HG03521 (cell line): ENCODE results near the gene C13orf46.
"Not testable (repeated sequence)": the region's sequence is repeated elsewhere in the genome, so short reads cannot be mapped to it uniquely, and the experiment has no call there.

ENCODE experiments used
- ATAC-seq: cut with Tn5 transposase; IDR thresholded peaks from one replicate; pipeline ENCODE4 v1.9.1; 2021; ENCODE audit warnings: mild to moderate bottlenecking, moderate library complexity; ENCODE audit not compliant: unreplicated experiment

Gene C13orf46

GRCh38 chr13:113995051-113995601, 21.2 kb upstream of the C13orf46 start:
- ATAC-seq = no peak

GRCh38 chr13:113992276-113993005, 18.6 kb upstream of the C13orf46 start:
- ATAC-seq = no peak

DNA sequence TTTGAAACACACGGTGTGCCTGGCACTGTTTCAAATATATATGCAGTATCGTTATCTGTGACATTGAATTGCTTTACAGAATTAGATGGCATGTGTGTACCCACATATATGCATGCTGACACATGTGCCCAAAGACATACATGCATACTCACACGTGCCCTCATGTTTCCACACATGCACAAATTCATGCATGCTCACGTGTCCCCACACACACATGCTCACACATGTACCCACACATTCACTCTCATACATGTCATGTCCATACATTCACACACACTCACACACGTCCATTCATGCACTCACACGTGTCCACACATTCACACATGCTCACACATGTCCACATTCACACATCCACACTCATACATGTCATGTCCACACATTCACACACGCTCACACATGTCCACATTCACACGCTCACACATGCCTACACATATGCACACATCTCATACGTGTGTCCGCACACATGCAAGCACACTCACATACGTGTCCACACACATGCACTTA, 17.9 kb upstream of the C13orf46 start:
- no peak for ATAC-seq

GRCh38 chr13:113991191-113991669, 17.4 kb upstream of the C13orf46 start:
- no peak for ATAC-seq

GRCh38 chr13:113990321-113990837, 16.5 kb upstream of the C13orf46 start:
- no peak for ATAC-seq

DNA sequence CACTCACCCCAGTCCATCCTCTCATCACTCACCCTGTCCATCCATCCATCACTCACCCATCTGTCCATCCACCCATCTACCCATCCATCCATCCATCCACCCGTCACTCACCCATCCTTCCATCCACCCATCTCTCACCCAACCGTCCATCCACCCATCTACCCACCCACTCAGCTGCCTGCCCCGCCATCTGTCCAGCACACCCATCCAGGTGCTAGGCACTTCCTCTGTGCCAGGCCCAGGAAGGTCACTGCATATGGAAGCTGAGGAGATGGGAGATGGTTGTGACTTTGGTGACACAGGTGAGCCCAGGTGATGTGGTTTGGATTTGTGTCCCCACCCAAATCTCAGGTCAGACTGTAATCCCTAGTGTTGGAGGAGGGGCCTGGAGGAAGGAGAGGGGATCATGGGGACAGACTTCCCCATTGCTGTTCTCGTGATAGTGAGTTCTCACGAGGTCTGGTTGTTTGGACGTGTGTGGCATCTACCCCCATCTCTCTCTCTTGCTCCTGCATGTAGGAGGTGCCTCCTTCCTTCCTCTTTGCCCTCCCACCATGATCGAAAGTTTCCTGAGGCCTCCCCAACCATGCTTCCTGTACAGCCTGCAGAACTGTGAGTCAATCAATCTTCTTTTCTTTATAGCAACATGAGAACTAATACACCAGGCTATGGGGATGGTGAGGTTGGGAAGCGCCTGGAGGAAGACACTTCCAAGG, 15.9 kb upstream of the C13orf46 start:
- ATAC-seq = no peak

- ATAC-seq = not testable (repeated sequence)
These were observed 15.0 kb upstream of the C13orf46 start for GRCh38 chr13:113988859-113989258.

DNA sequence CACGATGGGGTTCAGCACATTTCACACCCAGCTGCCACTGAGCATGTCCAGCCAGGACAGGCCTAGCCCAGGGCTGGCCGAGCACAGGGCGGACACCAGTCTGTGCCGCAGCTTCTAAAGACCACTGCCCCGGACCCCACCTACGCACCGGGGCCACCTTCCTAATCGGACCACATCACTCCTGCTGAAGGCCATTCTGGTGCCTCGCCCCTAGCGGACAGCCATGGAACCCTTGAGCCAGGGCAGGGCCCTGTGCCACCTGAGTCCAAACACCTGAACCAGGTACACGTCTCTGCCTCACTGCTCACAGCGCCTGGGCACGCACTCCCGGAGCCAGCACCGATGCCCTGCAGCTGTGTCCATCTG, 8.4 kb upstream of the C13orf46 start:
- no peak for ATAC-seq

- ATAC-seq = no peak
These were observed 7.9 kb upstream of the C13orf46 start for GRCh38 chr13:113981611-113982295.

GRCh38 chr13:113981194-113981605, 7.3 kb upstream of the C13orf46 start:
- no peak for ATAC-seq

GRCh38 chr13:113980489-113981064, 6.7 kb upstream of the C13orf46 start:
- ATAC-seq = no peak

GRCh38 chr13:113979791-113980471, 6.1 kb upstream of the C13orf46 start:
- ATAC-seq = no peak

GRCh38 chr13:113978741-113979481, 5.0 kb upstream of the C13orf46 start:
- no peak for ATAC-seq

GRCh38 chr13:113977976-113978375, 4.1 kb upstream of the C13orf46 start:
- no peak for ATAC-seq

- ATAC-seq = no peak
These were observed 3.1 kb upstream of the C13orf46 start for GRCh38 chr13:113976711-113977684.

DNA sequence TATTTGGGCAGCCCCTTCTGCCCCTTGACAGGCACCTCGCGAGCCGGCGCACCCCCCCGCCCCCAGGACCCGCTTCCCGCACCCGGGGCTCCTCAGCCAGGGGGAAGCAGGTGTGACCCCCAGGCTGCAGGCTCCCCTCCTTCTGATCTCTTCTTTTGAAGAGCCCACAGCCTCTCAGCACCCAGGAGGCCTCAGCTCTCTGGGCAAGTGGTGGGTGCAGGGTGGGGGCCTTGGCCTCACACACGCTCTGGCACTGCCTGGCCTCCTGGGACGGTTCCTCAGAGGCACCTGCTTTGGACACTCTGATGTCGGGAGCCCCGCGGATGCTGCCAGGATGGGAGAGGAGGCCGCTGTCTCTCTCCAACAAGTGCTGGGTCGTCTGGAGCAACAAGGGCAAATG, 1.5 kb upstream of the C13orf46 start:
- no peak for ATAC-seq

- no peak for ATAC-seq
These were observed 717 bp upstream of the C13orf46 start for GRCh38 chr13:113974304-113975281.
